ENCODE results near the gene ELP2.
"Not testable (repeated sequence)": the region's sequence is repeated elsewhere in the genome, so short reads cannot be mapped to it uniquely, and the experiment has no call there.

ELP2 gene

DNA sequence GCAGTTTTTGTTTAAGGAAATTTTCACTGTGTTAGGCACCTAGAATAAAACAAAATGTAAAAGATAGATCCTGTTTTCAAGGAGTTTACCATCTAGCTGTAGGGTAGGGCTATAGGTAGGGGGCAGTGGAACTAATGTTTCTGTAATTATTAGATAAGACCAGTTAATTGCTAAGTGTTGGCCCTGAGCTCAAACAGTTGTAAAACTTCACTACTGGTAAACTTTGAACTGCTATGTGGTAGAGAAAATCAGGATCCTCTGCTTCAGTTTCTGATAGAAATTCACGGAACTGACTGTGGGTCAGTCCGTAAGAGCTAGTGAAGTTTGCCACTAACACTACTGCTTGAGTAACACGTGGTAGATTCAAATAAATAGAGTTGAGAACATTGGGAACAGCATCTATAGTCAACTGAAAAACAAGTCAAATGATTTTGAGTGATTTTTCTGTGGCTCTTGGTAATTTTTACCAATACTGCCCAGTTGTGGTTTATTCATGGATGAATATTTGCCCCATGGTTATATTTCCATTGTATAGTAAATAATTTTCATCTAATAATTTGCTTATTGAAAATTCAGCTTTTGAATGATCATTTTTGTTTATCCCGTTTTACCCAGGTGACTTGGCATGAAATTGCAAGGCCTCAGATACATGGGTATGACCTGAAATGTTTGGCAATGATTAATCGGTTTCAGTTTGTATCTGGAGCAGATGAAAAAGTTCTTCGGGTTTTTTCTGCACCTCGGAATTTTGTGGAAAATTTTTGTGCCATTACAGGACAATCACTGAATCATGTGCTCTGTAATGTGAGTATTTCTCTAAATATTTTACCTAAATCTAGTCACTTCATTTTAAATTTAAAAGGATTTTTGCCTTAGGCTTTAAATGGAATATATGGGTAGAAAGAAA is 26.4 kb downstream of the ELP2 start:
- Histone ChIP-seq H3K27ac (peak overlapping the region in 3 of 21 experiments; percentile 21 to 84 (median 40)), H3K4me3 (no peak overlapping the region)

DNA sequence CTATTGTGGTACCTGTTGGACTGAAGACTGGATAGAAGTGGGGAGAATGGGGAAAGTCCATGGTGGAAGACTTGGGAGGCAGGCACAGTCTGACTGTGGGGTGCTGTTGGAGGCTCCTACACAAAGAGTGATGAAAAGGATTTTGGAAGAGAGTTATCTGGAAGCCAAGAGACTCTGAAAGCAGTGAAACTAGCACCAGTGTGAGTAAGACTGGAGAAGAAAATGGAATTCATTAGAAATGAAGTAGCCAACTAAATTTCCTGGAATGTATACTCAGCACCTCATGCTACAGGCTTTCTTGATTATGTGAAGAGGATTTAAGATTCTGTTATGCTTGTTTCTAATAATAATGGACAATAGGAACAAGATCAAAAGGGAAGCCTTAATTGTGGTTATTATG is 27.7 kb downstream of the ELP2 start:
- Histone ChIP-seq H3K4me3 (no peak overlapping the region), H3K27ac (peak overlapping the region in 8 of 21 experiments; percentile 8 to 84 (median 14))

DNA sequence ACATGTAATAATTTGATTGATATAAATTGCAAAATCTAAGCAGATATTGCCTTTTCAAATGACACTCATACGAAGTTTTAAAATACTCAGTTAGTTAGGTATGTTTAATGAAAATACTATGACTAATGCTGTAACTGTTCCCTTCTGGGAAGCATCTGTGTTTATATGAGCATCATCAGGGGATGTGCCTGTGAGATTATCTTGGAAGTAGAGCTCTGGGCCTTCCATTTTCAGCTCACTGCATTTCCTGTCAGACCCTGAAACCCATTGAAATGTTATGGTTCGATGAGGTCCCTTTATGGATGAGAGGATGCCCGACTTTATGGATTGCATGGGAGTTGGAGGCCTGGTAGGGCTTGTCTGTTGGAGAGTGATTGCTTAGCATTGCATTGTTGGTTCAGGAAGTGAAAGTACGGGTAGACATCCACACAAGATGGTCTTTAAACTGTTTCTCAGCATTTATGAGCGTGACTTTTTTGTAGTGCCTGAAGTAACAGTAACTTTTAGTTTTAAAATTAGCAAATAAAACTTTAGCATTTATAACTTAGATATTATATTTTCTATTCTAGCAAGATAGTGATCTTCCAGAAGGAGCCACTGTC is 28.7 kb downstream of the ELP2 start:
- Histone ChIP-seq H3K4me3 (no peak overlapping the region), H3K27ac (peak overlapping the region in 6 of 21 experiments; percentile 8 to 84 (median 20))

DNA sequence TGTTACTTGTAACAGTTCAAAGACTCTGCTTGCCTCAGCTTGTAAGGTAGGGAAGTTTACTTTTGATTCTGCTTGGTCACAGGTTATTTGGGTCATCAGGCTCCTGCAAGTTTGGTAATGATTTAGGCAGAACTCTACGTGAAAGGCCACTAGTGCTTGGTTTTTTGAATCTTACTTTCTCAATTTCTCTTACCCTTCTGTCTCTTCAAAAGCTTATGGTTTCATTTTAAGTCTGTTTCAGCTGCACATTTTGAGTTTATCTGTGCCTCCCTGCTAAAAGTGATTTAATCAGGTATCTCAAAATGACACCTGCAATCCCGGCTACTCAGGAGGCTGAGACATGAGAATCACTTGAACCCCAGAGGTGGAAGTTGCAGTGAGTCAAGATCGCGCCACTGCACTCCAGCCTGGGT is 31.3 kb downstream of the ELP2 start:
- Histone ChIP-seq H3K4me3 (no peak overlapping the region), H3K27ac (no peak overlapping the region)

DNA sequence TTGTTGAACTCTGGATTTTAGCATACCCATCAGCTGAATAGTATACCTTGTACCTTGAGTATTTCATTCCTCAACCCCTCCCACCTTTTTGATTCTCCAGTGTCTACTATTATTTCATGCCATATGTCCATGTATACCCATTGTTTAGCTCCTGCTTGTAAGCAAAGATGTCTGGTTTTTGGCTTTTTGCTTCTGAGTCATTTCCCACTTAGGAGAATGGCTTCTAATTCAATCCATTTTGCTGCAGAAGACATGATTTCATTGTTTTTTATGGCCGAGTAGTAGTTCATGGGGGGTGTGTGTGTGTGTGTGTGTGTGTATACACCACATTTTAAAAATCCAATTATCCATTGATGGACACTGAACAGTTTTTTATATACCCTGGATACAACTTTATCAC is 33.3 kb downstream of the ELP2 start:
- Histone ChIP-seq H3K27ac (no peak overlapping the region), H3K4me3 (no peak overlapping the region)

DNA sequence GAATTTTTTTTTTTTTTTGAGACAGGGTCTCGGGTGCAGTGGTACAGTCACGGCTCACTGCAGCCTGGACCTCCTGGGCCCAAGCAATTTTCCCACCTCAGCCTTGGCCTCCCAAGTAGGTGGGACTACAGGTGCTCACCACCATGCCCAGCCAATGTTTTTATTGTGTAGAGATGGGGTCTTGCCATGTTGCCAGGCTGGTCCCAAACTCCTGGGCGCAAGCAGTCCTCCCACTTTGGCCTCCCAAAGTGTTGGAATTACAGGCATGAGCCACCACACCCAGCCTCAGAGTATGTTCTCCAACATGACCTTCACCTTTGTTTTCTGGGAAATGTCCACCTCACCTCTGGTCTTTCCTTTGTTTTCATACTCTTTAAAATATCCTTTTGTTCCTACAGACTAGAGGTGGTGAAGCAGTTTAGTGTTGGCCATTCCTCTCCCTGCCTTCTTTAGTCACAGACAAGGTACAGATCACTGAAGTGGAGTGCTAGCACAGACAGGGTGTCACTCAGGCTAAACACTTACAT is 38.1 kb downstream of the ELP2 start:
- no peak overlapping the region for H3K27ac ChIP-seq
- H3K4me3 ChIP-seq = no peak overlapping the region

DNA sequence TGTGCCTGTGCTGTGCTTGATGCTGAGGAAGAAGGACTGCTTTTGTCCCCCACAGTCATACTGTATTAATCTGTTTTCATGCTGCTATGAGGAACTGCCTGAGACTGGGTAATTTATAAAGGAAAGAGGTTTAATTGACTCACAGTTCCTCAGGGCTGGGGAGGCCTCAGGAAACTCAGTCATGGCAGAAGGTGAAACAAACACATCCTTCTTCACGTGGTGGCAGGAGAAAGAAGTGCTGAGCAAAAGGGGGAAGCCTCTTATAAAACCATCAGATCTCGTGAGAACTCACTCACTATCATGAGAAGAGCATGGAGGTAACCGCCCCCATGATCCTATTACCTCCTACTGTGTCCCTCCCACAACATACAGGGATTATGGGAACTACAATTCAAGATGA is 38.6 kb downstream of the ELP2 start:
- H3K27ac ChIP-seq, H3K4me3 ChIP-seq: not testable (repeated sequence)

DNA sequence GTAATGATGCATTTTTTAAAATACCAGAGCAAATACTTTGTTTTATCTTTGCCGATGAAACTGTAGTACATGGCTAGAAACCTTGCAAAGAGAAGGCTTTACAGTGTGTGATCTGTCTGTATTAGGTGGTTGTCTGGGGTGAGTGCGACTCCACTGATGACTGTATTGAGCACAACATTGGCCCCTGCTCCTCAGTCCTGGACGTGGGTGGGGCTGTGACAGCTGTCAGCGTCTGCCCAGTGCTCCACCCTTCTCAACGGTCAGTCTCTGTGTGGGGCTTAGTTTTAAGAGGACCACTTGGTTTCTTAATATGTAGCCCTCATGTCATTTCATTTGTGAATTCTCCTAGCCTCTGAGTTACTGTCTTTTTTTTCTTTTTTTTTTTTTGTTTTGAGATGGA is 40.2 kb downstream of the ELP2 start:
- Histone ChIP-seq H3K27ac (no peak overlapping the region), H3K4me3 (no peak overlapping the region)

DNA sequence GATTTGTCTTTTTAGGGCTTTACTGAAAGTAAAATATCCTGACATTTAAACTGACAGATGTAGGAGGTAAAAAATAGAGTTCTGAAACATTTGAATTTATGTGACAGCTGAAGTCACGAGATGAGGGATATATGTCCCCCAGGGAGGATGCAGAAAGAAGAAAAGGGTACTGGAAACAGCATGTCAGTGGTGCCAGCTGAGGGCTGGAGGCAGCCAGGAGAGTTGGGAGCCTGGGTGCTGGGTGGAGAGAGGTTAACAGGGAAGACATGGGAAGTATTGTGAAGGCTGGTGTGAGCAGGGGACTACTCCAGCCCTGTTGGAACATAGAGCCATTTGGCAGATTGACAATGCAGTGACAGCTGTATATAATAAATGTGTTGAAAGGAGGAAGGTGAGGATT is 45.8 kb downstream of the ELP2 start:
- no peak overlapping the region for H3K4me3 ChIP-seq
- no peak overlapping the region for H3K27ac ChIP-seq

DNA sequence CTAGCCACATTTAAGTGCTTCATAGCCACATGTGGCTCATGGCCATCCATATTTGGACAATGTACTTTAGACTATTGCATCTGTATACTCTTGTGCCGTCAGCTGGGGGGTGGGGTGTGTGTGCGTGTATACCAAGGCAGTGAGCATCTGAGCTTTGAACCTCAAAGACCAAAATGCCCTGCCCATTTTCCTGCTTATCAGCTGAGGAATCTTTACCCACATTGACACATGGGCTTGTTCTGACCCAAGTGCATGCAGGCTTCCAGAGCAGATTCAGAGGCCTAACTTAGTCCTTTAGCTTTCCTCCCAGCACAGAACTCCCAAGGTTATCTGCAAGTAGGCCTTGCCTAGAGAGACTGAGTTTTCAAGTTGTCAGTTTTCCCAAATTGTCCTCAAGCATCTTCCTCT is 46.5 kb downstream of the ELP2 start:
- H3K27ac ChIP-seq = no peak overlapping the region
- H3K4me3 ChIP-seq = no peak overlapping the region

DNA sequence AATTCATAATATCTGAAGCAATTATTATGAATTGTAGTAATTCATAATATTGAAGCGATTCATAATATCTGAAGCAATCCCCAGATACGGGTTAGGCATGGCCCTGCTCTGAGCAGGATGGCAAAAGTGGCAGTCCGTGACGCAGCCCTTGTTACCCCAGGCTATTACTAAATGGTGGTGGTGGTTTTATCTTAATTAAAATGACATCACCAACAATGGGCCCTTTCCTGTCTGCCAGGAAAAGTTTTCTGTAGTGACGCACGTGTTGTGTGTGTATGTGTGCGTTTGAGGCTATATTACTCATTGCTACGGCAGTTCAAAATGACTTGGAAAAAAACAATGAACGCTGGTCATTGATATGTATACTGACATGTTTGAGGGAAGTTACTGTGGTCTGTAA is 47.0 kb downstream of the ELP2 start:
- Histone ChIP-seq H3K27ac (no peak overlapping the region), H3K4me3 (no peak overlapping the region)

DNA sequence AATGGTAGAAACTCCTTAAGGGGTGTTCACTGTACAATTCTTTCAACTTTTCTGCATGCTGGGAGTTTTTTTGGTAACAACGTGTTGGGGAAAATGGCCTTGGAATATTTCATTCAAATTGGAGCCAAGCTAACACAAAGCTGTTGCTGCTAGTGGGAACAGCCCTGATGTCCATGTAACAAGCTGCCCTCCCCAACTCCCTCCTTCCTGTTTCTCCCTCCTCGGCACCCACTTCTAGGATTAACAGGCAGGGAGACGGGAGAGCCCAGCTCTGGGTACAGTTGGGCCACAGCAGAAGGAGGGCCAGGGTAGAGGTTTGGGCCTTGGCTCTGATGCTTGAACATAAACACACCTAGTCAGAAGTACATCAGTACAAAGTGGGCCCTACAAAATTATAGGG is 48.2 kb downstream of the ELP2 start:
- no peak overlapping the region for H3K27ac ChIP-seq
- no peak overlapping the region for H3K4me3 ChIP-seq

DNA sequence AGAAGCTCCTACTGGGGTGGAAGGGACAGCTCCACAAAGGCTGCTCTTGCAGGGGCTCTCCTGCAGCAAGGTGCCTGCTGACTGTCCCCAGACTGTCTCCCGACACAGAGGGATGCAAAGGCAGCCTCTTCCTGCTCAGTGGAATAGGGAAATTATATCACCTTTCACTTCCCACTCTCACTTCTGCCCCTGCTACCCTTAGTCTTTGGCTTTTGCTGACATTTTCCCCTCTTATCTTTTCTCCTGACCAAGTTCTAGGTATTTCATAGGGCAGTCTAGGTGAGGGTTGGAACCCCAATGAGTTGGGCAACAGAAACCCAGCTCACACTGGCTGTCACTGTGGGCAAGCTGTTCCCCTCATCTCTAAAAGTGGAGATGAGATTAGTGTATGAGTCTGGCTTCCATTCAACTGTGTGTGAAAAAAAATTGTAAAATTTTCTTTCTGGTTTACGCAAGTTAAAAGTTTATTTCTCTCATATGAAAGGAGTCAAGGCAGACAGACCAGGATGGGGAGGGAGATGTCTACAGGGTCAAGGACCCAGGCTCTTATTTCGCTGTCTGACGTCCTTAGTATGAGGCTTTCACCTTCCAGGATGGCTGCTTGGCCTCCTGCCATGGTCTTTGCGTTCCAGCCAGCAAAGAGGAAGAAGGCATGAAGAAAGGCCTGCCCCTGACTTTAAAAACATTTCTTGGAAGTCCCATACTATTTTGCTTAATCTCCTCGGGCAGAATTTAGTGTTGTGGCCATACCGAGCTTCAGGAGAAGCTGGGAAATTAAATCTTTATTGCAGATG is 50.1 kb downstream of the ELP2 start:
- H3K4me3 ChIP-seq = no peak overlapping the region
- H3K27ac ChIP-seq = peak overlapping the region in 8 of 21 experiments; percentile 4 to 44 (median 29)

DNA sequence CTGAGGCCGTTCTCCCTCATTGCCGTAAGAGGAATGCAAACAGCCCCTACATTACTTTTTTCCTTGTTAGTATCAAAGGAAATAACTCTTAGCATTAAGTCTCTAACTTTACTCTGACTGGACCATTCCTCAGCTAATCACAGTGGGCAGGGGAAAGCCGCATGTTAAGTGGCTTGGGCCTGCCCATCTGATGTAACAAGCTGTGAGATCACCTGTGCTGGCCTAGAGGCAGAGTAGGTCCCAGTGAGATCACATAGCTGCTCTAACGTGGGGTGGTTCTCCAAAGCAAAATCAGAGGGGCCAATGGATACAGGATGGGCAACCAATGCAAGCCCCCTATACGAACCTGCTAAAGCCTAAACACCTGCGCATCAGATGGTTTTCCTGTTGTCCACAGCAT is 51.7 kb downstream of the ELP2 start:
- no peak overlapping the region for H3K27ac ChIP-seq
- H3K4me3 ChIP-seq = no peak overlapping the region

DNA sequence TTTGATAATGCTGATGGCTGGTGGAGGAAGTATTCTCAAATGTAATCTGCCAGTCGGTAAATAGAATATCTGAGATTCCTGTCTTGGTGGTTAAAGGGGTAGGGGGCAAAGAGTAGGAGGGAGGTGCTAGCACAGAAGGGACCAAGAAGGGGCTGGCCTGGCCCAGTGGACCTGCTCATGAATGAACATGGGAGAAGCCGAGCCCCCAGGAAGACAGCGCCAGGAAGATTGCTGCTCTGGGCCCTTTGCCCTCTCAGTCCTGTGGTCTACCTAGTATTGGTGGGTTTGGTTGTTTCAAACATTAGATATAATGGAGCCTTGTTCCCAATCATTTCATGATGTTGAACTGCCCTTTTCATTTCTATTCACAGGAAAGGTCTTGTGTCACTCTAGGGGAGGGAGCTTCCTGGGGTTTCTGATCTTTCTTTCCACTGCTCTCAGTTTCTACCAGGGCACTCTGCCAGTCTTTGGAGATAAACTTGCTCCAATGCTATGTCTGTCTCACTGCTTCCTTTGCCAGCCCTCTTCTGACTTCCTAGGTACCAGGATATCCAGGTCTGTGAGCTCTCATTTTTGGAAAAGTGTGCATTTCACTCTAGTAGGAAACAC is 52.3 kb downstream of the ELP2 start:
- Histone ChIP-seq H3K27ac (no peak overlapping the region), H3K4me3 (no peak overlapping the region)

DNA sequence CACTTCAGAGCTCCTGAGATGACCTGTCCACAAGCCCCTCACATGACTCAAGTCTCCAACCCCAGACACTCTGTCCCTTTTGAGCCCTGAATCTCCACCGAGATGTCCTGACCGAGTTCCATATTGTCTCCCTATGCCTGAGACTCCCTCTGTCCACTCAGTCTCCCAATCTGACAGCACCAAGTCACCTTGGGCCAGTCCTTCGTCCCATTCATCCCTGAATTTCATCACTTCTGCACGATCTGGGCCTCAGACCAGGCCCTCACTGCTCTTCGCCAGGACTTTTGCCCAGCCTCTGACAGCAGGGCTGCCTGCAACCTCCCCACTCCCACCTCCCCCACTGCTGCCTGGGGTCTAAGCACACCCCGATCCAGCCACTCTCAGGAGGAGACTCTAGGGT is 53.3 kb downstream of the ELP2 start:
- no peak overlapping the region for H3K4me3 ChIP-seq
- no peak overlapping the region for H3K27ac ChIP-seq

DNA sequence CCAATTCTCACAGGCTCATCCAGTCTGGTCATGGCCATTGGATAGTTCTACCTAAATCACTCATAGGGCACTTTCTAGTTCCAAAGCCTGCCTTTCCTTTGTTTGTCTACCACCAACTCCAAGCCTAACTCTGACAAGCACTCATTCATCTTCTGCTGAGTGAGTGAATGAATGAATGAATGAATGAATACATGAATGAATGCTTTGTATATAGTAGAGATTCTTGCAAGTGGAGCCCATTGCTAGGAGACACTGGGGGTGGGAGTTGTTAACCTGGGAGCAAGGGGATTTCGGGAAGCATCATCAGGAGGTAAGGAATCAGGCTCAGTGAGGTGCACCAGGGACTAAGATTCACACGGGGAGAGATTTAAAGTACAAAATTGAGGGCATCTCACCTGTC is 54.3 kb downstream of the ELP2 start:
- H3K27ac ChIP-seq = no peak overlapping the region
- H3K4me3 ChIP-seq = no peak overlapping the region

DNA sequence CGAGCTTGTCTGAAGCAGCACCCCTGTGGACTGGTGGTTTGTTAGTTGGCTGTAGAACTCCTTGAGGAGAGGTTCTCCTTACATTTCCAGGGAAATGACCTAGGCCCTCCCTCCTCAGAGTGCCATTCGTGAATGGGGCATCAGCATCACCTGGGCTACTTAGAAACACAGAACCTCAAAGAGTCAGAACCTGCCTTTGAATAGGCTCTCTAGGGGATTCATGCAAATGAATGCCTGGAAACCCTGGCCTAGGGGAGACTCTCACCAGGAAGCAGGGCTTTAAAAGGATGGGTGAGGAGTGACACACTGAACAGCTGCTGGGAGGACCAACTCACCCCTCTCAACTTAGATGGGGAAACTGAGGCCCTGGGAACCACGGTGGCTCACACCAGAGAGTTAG is 55.5 kb downstream of the ELP2 start:
- H3K4me3 ChIP-seq = no peak overlapping the region
- no peak overlapping the region for H3K27ac ChIP-seq

DNA sequence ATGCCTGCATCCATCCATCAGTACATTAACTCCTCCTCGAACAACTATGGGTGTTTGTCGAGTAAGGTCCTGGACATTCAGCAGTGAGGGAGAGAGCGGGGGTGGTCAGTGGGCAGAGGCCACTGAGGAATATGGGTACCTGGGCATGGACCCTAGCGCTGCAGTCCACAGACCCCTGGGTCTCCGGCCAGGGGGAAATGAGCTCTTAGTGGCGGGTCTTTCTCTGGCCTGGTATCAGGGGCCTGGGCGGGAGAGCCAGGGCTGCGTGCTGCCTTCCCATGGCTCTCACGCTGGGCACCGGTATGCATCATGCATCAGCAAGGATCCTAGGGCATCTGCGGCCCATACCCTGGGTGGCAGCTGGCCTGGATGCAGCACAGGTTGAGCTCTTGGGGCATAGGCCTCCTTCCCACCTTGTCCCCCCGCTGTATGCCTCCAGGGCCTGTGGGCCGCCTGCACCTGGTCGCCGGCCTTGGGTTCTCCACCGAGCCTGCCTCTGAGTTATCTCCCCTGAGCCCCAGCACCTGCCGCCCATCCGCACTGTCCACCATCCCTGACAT is 56.3 kb downstream of the ELP2 start:
- Histone ChIP-seq H3K4me3 (peak overlapping the region in 2 of 7 experiments; percentile 68 to 74), H3K27ac (no peak overlapping the region)

Data from skin epidermis (tissue), 12 donors.